GM12891 (cell line): ENCODE results near the gene SLPI.

ENCODE experiments used
- DNase-seq: peaks from one replicate; pipeline ENCODE4 v3.0.0; 2011; ENCODE audit warnings: low spot score; ENCODE audit not compliant: insufficient read length
- FAIRE-seq: peaks from 2 replicates; lab custom pipeline; 2011; peaks lifted over from hg19 to GRCh38; lab: Jason Lieb, UNC
- PAX5 ChIP-seq: IDR thresholded peaks from 2 replicates; pipeline ENCODE4 v1.6.1; 2011; ENCODE audit warnings: low read length, moderate library complexity, mild to moderate bottlenecking; ENCODE audit not compliant: insufficient read depth, severe bottlenecking
- POLR2A ChIP-seq: IDR thresholded peaks from 2 replicates; pipeline ENCODE4 v1.6.1; 2011; ENCODE audit warnings: low read depth, low read length, control low read depth
- POLR2AphosphoS5 ChIP-seq: IDR thresholded peaks from 2 replicates; pipeline ENCODE4 v1.6.1; 2011; ENCODE audit warnings: low read depth, low read length, control low read depth
- POU2F2 ChIP-seq: IDR thresholded peaks from 2 replicates; pipeline ENCODE4 v1.6.1; 2011; ENCODE audit warnings: low read depth, mild to moderate bottlenecking, control low read depth, low read length, moderate library complexity
- SPI1 ChIP-seq: IDR thresholded peaks from 2 replicates; pipeline ENCODE4 v1.6.1; 2011; ENCODE audit warnings: low read depth, low read length, control low read depth
- TAF1 ChIP-seq: IDR thresholded peaks from 2 replicates; pipeline ENCODE4 v1.6.1; 2011; ENCODE audit warnings: low read depth, low read length, control low read depth

SLPI gene

DNA sequence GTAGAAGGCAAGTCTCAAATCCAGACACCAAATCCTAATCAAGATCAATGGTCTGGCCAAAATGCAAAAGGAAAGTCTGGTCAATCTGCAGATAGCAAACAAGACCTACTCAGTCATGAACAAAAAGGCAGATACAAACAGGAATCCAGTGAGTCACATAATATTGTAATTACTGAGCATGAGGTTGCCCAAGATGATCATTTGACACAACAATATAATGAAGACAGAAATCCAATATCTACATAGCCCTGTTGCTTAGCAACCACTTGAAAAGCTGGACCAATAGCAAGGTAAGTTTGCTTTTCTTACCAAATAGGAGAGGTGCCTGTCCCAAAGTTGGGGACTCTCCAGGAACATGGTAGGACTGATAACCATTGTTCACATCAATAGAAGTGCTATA, 31.2 kb downstream of the SLPI start:
- TF ChIP-seq TAF1: no peak
- no peak for TF ChIP-seq POU2F2
- TF ChIP-seq POLR2A: no peak
- no peak for TF ChIP-seq POLR2AphosphoS5
- no peak for TF ChIP-seq PAX5
- no peak for TF ChIP-seq SPI1
- DNase-seq: no peak
- FAIRE-seq: no peak

DNA sequence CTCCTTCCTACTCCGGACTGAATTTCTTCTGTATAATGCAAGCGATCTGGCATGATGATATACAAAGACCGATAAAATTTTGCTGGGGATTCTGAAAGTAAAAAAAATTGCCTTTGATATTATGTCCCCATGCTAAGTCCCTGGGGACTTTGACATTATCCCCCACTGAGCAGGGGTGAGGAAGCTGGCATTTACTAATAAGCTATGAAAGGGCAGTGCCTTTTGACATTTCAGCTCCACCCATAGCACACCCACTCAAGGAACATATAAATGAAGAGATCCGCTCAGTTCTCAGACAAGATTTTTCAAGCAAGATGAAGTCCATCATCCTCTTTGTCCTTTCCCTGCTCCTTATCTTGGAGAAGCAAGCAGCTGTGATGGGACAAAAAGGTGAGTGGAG, 33.3 kb downstream of the SLPI start, which contains the start of gene SEMG2:
TSS of gene SEMG2 (plus strand) at position 298 of the 400 bp plus-strand sequence. CDS start at position 315, 17 bp downstream.
- DNase-seq (no peak), FAIRE-seq (no peak)
- TF ChIP-seq TAF1 (no peak), SPI1 (no peak), POU2F2 (no peak), POLR2AphosphoS5 (no peak), POLR2A (no peak), PAX5 (no peak)

DNA sequence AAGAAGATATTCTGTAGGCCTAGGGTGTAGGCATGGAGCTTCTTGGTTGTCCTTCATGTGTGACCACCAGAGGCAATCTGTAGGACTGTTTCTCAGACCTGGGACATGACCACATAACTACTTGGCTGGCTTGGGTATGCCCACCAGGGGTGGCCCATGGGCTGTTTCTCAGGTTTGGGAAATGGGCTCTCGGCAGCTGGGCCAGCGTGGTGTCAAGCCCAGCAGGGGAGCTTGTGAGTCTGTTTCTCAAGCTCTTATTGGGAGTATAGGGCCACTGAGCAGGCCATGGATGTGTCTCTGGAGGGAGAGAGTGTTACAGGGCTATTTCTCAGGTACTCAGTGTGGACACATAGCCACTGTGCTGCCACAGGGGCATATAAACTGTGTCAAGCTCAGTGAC, 35.7 kb downstream of the SLPI start:
- TF ChIP-seq POLR2A (no peak), POLR2AphosphoS5 (no peak), SPI1 (no peak), TAF1 (no peak), POU2F2 (no peak), PAX5 (no peak)
- DNase-seq: no peak
- FAIRE-seq: no peak

DNA sequence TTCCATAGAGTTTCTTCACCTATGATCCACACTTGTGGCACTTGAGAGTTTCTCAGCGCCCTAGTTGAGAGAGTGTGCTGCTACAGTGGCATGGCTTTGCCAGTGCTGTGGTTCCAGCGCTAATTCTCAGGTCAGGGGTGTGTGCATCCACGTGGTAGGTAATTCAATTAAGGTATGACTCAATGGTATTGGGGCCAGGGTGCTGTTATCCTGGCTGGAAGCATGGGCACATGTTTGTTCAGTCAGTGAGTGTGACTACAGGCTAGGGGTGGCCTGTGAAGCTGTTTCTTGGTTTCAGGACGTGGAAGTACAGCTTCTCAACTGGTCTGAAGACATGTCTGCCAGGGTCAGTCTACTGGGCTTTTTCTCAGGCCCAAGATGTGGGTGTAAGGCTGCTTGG, 36.2 kb downstream of the SLPI start:
- TF ChIP-seq POLR2A: no peak
- no peak for TF ChIP-seq POLR2AphosphoS5
- no peak for TF ChIP-seq TAF1
- TF ChIP-seq SPI1: no peak
- no peak for TF ChIP-seq POU2F2
- no peak for TF ChIP-seq PAX5
- FAIRE-seq: no peak
- DNase-seq: no peak

DNA sequence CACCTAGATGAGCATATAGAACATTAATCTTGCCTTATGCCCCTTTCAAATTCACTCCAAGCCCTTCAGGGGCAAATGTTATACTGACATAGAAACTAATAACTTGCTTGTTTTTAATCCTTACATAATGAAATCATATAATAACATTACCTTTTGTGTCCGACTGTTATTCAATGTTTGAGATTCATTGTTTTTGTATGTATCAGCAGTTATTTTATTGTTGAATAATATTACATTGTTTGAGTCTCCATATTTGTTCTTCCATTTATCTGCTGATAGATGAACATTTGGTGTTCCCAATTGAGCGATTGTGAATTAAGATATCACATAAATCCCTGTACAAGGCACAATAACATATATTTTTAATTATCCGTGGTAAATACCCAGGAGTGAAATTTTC, 41.5 kb downstream of the SLPI start:
- FAIRE-seq: no peak
- no peak for DNase-seq
- TF ChIP-seq TAF1: no peak

DNA sequence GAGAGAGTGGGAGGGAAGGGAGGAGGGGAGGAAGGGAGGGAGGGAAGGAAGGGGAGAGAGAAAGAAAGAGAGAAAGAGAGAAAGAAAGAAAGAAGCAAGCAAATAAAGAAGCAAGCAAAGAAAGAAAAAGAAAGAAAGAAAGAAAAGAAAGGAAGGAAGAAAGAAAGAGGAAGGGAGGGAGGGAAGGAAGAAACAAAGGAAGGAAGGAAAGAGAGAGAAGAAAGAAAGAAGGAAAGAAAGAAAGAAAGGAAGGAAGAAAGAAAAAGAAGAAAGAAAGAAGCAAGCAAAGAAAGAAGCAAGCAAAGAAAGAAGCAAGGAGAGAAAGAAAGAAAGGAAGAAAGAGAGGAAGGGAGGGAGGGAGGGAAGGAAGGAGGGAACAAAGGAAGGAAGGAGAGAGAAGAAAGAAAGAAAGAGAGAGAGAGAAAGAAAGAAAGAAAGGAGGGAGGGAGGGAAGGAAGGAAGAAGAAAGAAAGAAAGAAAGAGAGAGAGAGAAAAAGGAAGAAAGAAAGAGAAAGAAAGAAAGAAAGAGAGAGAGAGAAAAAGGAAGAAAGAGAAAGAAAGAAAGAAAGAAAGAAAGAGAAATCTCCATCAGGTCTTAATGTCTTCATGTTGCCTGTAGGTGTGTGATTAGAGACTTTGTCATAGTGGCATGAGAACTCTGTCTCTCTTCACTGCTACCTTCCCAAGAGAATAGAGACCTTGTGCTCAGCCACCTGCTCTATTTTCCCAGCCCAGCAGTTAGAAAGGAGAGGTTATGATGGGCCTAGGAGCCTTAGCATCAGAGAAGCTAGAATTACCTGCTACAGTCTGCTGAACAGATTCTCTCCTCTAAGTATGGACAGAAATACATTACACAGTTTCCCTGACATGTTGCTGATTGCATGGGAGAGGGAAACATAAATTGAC, 42.5 kb downstream of the SLPI start:
- TF ChIP-seq POLR2A (no peak), TAF1 (no peak), POLR2AphosphoS5 (no peak), PAX5 (no peak)
- DNase-seq: no peak
- no peak for FAIRE-seq

DNA sequence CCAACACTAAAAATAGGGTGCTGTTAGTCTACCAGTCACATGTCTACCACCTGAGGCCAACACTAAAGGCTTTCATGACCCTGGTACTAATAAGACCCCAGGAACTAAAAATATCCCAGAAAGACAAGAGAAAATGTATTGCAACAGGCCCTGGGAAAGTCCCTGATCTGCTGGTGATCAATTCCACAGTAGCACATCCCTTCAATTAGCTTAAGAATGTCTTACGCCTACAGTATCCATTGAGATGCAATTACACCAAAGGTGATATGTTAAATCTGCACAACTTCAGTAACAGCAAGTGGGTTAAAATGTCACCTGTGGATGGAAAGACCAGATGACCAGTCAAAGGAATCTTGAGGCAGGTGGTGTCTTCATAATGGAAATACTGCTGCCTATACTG, 44.4 kb downstream of the SLPI start:
- no peak for FAIRE-seq
- no peak for TF ChIP-seq POLR2A
- TF ChIP-seq TAF1: no peak
- no peak for TF ChIP-seq PAX5
- no peak for TF ChIP-seq SPI1
- no peak for TF ChIP-seq POLR2AphosphoS5
- TF ChIP-seq POU2F2: no peak

DNA sequence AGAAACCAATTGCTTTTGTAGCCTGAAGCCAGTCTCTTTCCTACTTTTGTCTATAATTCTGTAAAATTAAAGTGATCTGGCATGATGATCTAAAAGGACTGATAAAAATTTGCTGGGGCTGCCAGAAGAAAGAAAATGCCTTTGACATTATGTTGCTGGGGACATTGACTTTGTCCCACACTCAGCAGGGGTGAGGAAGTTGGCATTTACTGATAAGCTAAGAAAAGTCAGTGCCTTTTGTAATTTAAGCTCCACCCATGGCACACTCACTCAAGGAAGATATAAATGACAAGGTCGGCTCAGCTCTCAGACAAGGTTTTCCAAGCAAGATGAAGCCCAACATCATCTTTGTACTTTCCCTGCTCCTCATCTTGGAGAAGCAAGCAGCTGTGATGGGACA, 47.6 kb downstream of the SLPI start, which contains the start of gene SEMG1:
TSS of gene SEMG1 (plus strand) at position 309 of the 400 bp plus-strand sequence. CDS start at position 330, 21 bp downstream.
- DNase-seq (no peak), FAIRE-seq (no peak)
- TF ChIP-seq POU2F2 (no peak), POLR2A (no peak), POLR2AphosphoS5 (no peak), TAF1 (no peak), SPI1 (no peak), PAX5 (no peak)

More for the DNA sequence above, 44.4 kb downstream of the SLPI start:
- no peak for DNase-seq
